Measurements from ENCODE around the gene DLL3. TPM values are rescaled to one million over a fixed set of nuclear protein-coding genes. Genes with fewer than 3 reads are reported as not detected.

The DLL3 gene
- total and polyA plus RNA-seq, 4 donors: not detected

DNA sequence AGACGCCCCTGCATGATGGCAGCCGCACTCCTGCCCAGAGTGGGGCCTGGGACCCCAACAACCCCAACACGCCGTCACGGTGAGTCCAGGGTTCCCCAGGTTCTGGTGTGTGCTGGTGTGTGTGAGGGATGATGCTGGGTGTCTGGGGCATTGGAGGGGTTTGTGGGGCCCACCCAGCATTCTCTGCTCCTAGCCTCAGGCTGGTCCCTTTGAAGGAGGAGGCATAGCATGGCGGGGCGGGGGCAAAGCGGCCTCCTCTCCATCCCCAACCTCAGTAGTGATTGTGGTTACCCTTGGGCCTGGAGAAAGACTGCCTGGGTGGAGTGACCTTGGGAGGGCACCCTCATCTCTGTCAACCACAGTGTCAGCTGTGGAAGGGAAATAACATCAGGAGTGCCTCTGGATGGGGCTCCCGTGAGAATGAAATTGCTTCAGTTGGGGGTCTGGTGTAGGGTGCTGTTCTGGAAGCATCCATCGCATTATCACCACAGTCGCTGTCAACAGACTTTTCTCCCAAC, 25.2 kb upstream of the DLL3 start (continued):
- TF ChIP-seq, protein P1, sequence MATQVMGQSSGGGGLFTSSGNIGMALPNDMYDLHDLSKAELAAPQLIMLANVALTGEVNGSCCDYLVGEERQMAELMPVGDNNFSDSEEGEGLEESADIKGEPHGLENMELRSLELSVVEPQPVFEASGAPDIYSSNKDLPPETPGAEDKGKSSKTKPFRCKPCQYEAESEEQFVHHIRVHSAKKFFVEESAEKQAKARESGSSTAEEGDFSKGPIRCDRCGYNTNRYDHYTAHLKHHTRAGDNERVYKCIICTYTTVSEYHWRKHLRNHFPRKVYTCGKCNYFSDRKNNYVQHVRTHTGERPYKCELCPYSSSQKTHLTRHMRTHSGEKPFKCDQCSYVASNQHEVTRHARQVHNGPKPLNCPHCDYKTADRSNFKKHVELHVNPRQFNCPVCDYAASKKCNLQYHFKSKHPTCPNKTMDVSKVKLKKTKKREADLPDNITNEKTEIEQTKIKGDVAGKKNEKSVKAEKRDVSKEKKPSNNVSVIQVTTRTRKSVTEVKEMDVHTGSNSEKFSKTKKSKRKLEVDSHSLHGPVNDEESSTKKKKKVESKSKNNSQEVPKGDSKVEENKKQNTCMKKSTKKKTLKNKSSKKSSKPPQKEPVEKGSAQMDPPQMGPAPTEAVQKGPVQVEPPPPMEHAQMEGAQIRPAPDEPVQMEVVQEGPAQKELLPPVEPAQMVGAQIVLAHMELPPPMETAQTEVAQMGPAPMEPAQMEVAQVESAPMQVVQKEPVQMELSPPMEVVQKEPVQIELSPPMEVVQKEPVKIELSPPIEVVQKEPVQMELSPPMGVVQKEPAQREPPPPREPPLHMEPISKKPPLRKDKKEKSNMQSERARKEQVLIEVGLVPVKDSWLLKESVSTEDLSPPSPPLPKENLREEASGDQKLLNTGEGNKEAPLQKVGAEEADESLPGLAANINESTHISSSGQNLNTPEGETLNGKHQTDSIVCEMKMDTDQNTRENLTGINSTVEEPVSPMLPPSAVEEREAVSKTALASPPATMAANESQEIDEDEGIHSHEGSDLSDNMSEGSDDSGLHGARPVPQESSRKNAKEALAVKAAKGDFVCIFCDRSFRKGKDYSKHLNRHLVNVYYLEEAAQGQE (IDR thresholded peaks at IDR 0.05): no peak

DNA sequence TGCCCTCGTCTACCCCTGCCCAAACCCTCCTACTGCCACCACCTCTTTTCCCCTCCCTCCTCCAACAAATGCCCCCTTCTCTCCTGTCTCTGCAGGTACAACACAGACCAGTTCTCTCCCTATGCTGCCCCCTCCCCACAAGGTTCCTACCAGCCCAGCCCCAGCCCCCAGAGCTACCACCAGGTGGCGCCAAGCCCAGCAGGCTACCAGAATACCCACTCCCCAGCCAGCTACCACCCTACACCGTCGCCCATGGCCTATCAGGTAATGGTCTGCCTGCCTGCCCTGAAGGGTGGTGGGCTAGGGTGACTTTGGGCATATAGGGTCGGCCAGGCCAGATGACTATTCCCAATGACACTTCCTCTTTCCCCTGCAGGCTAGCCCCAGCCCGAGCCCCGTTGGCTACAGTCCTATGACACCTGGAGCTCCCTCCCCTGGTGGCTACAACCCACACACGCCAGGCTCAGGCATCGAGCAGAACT, 24.6 kb upstream of the DLL3 start:
- Histone ChIP-seq H3K9me3 (ENCODE audit: control insufficient read depth in 4 of 4, low read length in 3 of 4) (no peaks in the 10 kb centered on the region), H3K27me3 (ENCODE audit: control insufficient read depth in 4 of 4, insufficient read depth in 4 of 4, low read length in 3 of 4) (no peaks in the 10 kb centered on the region), H3K27ac (ENCODE audit: low read depth in 1 of 2, low read length in 2 of 2) (no peak overlapping the region), H3K36me3 (ENCODE audit: control insufficient read depth in 4 of 4, insufficient read depth in 3 of 4, low read depth in 1 of 4, low read length in 3 of 4) (peaks cover 25 to 71% (median 50%) of the 10 kb centered on the region in 4 donors), H3K4me3 (ENCODE audit: low read depth in 1 of 3, low read length in 3 of 3) (no peak overlapping the region), H3K4me1 (ENCODE audit: control insufficient read depth in 4 of 4, insufficient read depth in 4 of 4, low read length in 3 of 4) (no peaks in the 10 kb centered on the region), H3K9ac (ENCODE audit: low read depth in 1 of 2, low read length in 2 of 2) (no peak overlapping the region)
- TF ChIP-seq, protein P2, sequence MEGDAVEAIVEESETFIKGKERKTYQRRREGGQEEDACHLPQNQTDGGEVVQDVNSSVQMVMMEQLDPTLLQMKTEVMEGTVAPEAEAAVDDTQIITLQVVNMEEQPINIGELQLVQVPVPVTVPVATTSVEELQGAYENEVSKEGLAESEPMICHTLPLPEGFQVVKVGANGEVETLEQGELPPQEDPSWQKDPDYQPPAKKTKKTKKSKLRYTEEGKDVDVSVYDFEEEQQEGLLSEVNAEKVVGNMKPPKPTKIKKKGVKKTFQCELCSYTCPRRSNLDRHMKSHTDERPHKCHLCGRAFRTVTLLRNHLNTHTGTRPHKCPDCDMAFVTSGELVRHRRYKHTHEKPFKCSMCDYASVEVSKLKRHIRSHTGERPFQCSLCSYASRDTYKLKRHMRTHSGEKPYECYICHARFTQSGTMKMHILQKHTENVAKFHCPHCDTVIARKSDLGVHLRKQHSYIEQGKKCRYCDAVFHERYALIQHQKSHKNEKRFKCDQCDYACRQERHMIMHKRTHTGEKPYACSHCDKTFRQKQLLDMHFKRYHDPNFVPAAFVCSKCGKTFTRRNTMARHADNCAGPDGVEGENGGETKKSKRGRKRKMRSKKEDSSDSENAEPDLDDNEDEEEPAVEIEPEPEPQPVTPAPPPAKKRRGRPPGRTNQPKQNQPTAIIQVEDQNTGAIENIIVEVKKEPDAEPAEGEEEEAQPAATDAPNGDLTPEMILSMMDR (IDR thresholded peaks at IDR 0.05; ENCODE audit: low read depth, low read length, missing input control): peak; percentile 57
- no peak for TF ChIP-seq JUND (IDR thresholded peaks at IDR 0.05)
- TF ChIP-seq RAD21 (IDR thresholded peaks at IDR 0.05): peak in 1 of 2 donors; percentile 68
- TF ChIP-seq, protein P3, sequence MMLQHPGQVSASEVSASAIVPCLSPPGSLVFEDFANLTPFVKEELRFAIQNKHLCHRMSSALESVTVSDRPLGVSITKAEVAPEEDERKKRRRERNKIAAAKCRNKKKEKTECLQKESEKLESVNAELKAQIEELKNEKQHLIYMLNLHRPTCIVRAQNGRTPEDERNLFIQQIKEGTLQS (IDR thresholded peaks at IDR 0.05): no peak
- 66% methylated on average over 9 of the region's 9 CpGs for WGBS
- peak; percentile 73 for DNase-seq (ENCODE audit: low spot score)

DNA sequence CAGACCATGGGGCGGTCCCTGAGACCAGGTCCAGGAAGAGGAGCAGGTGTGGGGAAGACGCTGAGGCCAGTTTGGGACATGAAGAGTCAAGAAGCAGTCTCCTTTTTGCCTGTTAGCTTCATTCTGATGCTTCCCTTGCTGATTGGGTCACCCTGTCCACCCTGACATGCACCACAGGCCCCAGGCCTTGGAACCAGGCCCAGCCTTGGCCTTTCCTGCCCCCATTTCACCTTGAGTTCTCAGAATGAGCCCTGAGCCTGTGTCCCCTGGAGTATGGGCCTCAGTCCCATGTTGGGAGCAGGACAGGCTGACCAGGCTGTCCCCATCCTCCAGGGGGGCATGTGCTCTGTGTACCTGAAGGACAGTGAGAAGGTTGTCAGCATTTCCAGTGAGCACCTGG, 23.0 kb upstream of the DLL3 start:
- no peak overlapping the region for H3K4me3 ChIP-seq (ENCODE audit: low read depth in 1 of 3, low read length in 3 of 3)
- WGBS: 97% methylated on average over 2 of the region's 2 CpGs
- peaks cover 0 to 7% (median 4%) of the 10 kb centered on the region in 4 donors for H3K4me1 ChIP-seq (ENCODE audit: control insufficient read depth in 4 of 4, insufficient read depth in 4 of 4, low read length in 3 of 4)
- no peaks in the 10 kb centered on the region for H3K27me3 ChIP-seq (ENCODE audit: control insufficient read depth in 4 of 4, insufficient read depth in 4 of 4, low read length in 3 of 4)
- no peak overlapping the region for H3K9ac ChIP-seq (ENCODE audit: low read depth in 1 of 2, low read length in 2 of 2)
- H3K9me3 ChIP-seq (ENCODE audit: control insufficient read depth in 4 of 4, low read length in 3 of 4): no peaks in the 10 kb centered on the region
- no peak overlapping the region for H3K27ac ChIP-seq (ENCODE audit: low read depth in 1 of 2, low read length in 2 of 2)
- DNase-seq (ENCODE audit: low spot score): no peak
- H3K36me3 ChIP-seq (ENCODE audit: control insufficient read depth in 4 of 4, insufficient read depth in 3 of 4, low read depth in 1 of 4, low read length in 3 of 4): peaks cover 20 to 55% (median 36%) of the 10 kb centered on the region in 4 donors
- TF ChIP-seq FOXA1 (IDR thresholded peaks at IDR 0.05): no peak
- TF ChIP-seq, protein P1 (IDR thresholded peaks at IDR 0.05): no peak
- no peak for TF ChIP-seq SP1 (IDR thresholded peaks at IDR 0.05)
- TF ChIP-seq, protein P2 (IDR thresholded peaks at IDR 0.05; ENCODE audit: low read depth, low read length, missing input control): no peak
- TF ChIP-seq, protein P4, sequence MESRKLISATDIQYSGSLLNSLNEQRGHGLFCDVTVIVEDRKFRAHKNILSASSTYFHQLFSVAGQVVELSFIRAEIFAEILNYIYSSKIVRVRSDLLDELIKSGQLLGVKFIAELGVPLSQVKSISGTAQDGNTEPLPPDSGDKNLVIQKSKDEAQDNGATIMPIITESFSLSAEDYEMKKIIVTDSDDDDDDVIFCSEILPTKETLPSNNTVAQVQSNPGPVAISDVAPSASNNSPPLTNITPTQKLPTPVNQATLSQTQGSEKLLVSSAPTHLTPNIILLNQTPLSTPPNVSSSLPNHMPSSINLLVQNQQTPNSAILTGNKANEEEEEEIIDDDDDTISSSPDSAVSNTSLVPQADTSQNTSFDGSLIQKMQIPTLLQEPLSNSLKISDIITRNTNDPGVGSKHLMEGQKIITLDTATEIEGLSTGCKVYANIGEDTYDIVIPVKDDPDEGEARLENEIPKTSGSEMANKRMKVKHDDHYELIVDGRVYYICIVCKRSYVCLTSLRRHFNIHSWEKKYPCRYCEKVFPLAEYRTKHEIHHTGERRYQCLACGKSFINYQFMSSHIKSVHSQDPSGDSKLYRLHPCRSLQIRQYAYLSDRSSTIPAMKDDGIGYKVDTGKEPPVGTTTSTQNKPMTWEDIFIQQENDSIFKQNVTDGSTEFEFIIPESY (IDR thresholded peaks at IDR 0.05): no peak
- TF ChIP-seq, protein P3 (IDR thresholded peaks at IDR 0.05): no peak
- TF ChIP-seq EGR1 (IDR thresholded peaks at IDR 0.05; ENCODE audit: low read depth in 2 of 2): no peak
- TF ChIP-seq JUND (IDR thresholded peaks at IDR 0.05): no peak
- TF ChIP-seq TAF1 (conservative IDR thresholded peaks at IDR 0.05): no peak
- no peak for TF ChIP-seq HNF4G (IDR thresholded peaks at IDR 0.05)
- TF ChIP-seq YY1 (IDR thresholded peaks at IDR 0.05): no peak
- no peak for TF ChIP-seq HNF4A (conservative IDR thresholded peaks at IDR 0.05)
- TF ChIP-seq, protein P5, sequence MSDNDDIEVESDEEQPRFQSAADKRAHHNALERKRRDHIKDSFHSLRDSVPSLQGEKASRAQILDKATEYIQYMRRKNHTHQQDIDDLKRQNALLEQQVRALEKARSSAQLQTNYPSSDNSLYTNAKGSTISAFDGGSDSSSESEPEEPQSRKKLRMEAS (IDR thresholded peaks at IDR 0.05): no peak
- no peak for TF ChIP-seq FOXA2 (IDR thresholded peaks at IDR 0.05)

Data from liver (tissue), 9 donors.